CD4-positive, alpha-beta T cell treated with Interleukin-10 for 1 hour (primary cell): ENCODE data around the gene LYSMD3.

Experiments used
- DNase-seq: peaks from one replicate; pipeline ENCODE4 v3.0.0-alpha.2; 2020

LYSMD3 gene

GRCh38 chr5:90479611-90480385 is 49.6 kb downstream of the LYSMD3 start:
- no peak for DNase-seq

GRCh38 chr5:90477621-90478215 is 51.7 kb downstream of the LYSMD3 start:
- DNase-seq, result no peak

GRCh38 chr5:90477073-90477472 is 52.3 kb downstream of the LYSMD3 start:
- DNase-seq, result no peak

- no peak for DNase-seq
Measured at GRCh38 chr5:90476391-90476790, 53.0 kb downstream of the LYSMD3 start.

- no peak for DNase-seq
Measured at GRCh38 chr5:90475436-90475980, 53.9 kb downstream of the LYSMD3 start.

GRCh38 chr5:90474235-90475107 is 54.9 kb downstream of the LYSMD3 start, which contains the start of the genes MBLAC2 and POLR3G:
Gene MBLAC2 (minus strand): TSS chr5:90474771. CDS start chr5:90474292, 479 bp downstream.
Gene POLR3G (plus strand): TSS chr5:90474864. CDS start chr5:90485568, 10,704 bp downstream.
- peak; percentile 94 for DNase-seq

- DNase-seq, result peak; percentile 2
Measured at GRCh38 chr5:90473396-90474234, 55.8 kb downstream of the LYSMD3 start.

- DNase-seq, result no peak
Measured at GRCh38 chr5:90472783-90473395, 56.5 kb downstream of the LYSMD3 start.
